Activated naive CD4-positive, alpha-beta T cell treated with anti-CD3 and anti-CD28 coated beads, Interleukin-2, amount 10 ng/mL, durations not matched to agents 7 days and 5 days (primary cell): ENCODE data around the gene CD180.

Experiments used
- CTCF ChIA-PET: fragments of 350-600 bp; sonication (Branson Sonifier 250); formaldehyde crosslinking; loops from one replicate; lab custom pipeline; 2021; ENCODE audit warnings: antibody characterized with exemption; lab: Charles Lee
- DNase-seq: peaks from one replicate; pipeline ENCODE4 v3.0.0-alpha.2; 2020
- H3K27ac Mint-ChIP-seq: one replicate; pipeline ENCODE4 v1.8.0; 2021; ENCODE audit warnings: mild to moderate bottlenecking, moderate library complexity, mixed read lengths
- H3K27me3 Mint-ChIP-seq: one replicate; pipeline ENCODE4 v1.8.0; 2021; ENCODE audit warnings: mild to moderate bottlenecking, mixed read lengths
- H3K36me3 Mint-ChIP-seq: one replicate; pipeline ENCODE4 v1.8.0; 2021; ENCODE audit warnings: mixed read lengths
- H3K4me1 Mint-ChIP-seq: one replicate; pipeline ENCODE4 v1.8.0; 2021; ENCODE audit warnings: mixed read lengths
- H3K4me3 Mint-ChIP-seq: one replicate; pipeline ENCODE4 v1.8.0; 2021; ENCODE audit warnings: mild to moderate bottlenecking, moderate library complexity, mixed read lengths
- H3K9me3 Mint-ChIP-seq: one replicate; pipeline ENCODE4 v1.8.0; 2021; ENCODE audit warnings: mixed read lengths

The CD180 gene

GRCh38 chr5:67154556-67155206 lies 41.9 kb downstream of the CD180 start:
- CTCF ChIA-PET, result interaction anchor here (2.6 to 6.3 kb wide), 3 partner anchors 11 to 60 kb away, joined by 14 to 97 read pairs (median 21); no protein-coding TSS in a partner anchor
- no peaks in the 10 kb centered on the region for H3K9me3 Mint-ChIP-seq
- H3K4me1 Mint-ChIP-seq, result peaks cover 33% of the 10 kb centered on the region
- no peak overlapping the region for H3K27ac Mint-ChIP-seq
- H3K36me3 Mint-ChIP-seq, result peaks cover 30% of the 10 kb centered on the region
- DNase-seq, result no peak
- H3K27me3 Mint-ChIP-seq, result no peaks in the 10 kb centered on the region
- no peak overlapping the region for H3K4me3 Mint-ChIP-seq

DNA sequence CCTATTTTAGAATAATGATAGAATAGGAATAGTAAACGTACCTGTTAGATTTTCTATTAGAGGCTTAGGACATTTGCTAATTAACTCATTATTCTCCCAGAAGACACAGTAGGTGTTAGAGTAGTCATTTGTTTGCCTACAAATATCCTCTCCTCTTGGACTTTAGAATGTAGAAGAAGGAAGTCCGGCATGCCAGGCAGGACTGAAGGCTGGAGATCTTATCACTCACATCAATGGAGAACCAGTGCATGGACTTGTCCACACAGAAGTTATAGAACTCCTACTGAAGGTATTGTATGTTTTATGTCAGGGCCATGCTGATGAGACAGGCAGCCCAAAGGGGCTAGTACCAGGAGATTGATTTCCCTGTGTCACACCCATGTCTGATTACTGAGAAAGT lies 43.3 kb downstream of the CD180 start:
- no peak overlapping the region for H3K27ac Mint-ChIP-seq

DNA sequence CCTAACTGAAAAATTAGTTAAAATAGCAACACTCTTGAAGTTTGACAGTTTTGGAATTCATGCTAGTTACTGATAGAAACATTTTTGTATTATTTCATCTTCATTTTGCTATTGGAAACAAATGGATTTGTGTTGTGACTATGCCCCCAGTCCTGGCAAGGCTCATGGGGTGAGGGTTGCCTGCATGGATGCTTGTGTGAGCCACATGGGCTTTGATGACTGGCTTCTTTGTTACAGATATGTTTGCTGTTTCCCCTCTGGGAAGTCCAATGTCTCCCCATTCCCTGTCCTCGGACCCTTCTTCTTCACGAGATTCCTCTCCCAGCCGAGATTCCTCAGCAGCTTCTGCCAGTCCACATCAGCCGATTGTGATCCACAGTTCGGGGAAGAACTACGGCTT lies 44.2 kb downstream of the CD180 start:
- no peaks in the 10 kb centered on the region for H3K9me3 Mint-ChIP-seq
- CTCF ChIA-PET, result interaction anchor here (0.8 to 1.0 kb wide), 2 partner anchors 36 to 57 kb away, joined by 3 read pairs; no protein-coding TSS in a partner anchor
- H3K4me1 Mint-ChIP-seq, result peaks cover 14% of the 10 kb centered on the region
- H3K36me3 Mint-ChIP-seq, result peaks cover 41% of the 10 kb centered on the region
- no peak overlapping the region for H3K27ac Mint-ChIP-seq
- DNase-seq, result no peak
- no peak overlapping the region for H3K4me3 Mint-ChIP-seq
- no peaks in the 10 kb centered on the region for H3K27me3 Mint-ChIP-seq

More for the DNA sequence above, 43.3 kb downstream of the CD180 start:
- Mint-ChIP-seq H3K27me3 (no peaks in the 10 kb centered on the region), H3K4me1 (peaks cover 22% of the 10 kb centered on the region), H3K36me3 (peaks cover 36% of the 10 kb centered on the region), H3K9me3 (no peaks in the 10 kb centered on the region), H3K4me3 (no peak overlapping the region)
- CTCF ChIA-PET, result no interaction called here
- no peak for DNase-seq

GRCh38 chr5:67149951-67150523 lies 46.6 kb downstream of the CD180 start:
- Mint-ChIP-seq H3K4me3 (no peak overlapping the region), H3K27me3 (no peaks in the 10 kb centered on the region), H3K27ac (no peak overlapping the region), H3K9me3 (no peaks in the 10 kb centered on the region), H3K4me1 (peaks cover 2% of the 10 kb centered on the region), H3K36me3 (peaks cover 50% of the 10 kb centered on the region)
- DNase-seq, result no peak
- CTCF ChIA-PET, result interaction anchor here (0.6 to 1.5 kb wide), 7 partner anchors 19 to 286 kb away, joined by 3 to 4 read pairs (median 3); no protein-coding TSS in a partner anchor

DNA sequence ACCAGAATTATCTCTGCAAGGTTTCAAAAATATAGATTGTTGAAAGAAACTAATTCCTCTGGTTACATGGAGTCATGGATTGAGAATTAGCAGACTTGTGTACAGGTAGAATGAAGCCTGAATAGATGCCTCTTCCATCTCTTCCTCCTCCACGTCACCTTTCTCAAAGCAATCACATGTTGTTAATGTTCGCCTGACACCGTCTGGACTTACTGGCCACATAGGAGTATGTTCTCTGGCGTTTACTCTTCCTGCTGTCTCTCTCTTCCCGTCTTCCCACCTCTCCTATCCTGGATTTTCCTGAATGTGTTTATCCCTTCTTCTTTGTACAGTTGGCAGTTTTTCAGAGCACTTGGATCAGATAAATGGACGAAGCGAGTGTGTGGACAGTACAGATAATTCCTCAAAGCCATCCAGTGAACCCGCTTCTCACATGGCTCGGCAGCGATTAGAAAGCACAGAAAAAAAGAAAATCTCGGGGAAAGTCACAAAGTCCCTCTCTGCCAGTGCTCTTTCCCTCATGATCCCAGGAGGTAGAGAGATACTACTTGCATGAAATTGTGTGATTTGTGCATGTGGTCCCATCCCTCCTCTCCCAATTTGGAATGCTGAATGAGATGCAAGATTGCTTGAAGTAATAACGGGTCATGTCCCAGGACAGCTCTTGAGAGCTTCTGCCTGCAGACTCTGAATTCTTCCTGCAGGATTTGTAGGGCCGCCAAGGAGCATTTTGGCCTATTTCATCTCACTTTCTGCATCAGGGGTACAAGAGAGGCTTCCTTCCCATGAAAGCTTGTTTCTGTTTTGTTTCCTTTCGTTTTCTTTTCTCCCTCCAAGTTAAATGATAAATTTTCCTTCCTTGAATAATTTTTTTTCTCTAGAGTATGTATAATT lies 47.3 kb downstream of the CD180 start:
- H3K27me3 Mint-ChIP-seq, result no peaks in the 10 kb centered on the region
- no peak overlapping the region for H3K4me3 Mint-ChIP-seq
- no peaks in the 10 kb centered on the region for H3K9me3 Mint-ChIP-seq
- CTCF ChIA-PET, result interaction anchor here (0.6 to 1.5 kb wide), 7 partner anchors 18 to 285 kb away, joined by 3 to 4 read pairs (median 3); no protein-coding TSS in a partner anchor
- peaks cover 50% of the 10 kb centered on the region for H3K36me3 Mint-ChIP-seq
- H3K27ac Mint-ChIP-seq, result no peak overlapping the region
- no peaks in the 10 kb centered on the region for H3K4me1 Mint-ChIP-seq
- no peak for DNase-seq

DNA sequence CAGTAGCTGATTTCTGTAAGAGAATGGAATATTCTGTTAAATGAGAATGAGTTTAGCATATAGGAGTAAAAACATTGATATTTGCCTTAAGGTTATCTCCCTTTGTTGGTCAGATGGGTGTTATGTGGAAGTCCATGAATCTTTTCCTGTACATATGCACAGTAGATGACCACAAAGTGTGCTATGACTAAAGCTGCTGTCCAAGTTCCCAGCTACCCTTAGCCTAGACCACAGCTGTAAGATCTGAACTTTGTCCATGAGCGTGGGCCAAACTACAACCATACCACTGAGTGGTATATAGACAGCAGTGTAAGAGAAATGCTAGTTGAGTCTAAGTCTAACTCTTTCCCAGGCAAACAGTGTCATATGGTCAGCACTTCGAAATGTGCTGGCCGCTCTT lies 48.8 kb downstream of the CD180 start:
- H3K36me3 Mint-ChIP-seq, result peaks cover 59% of the 10 kb centered on the region
- no peaks in the 10 kb centered on the region for H3K27me3 Mint-ChIP-seq
- no peaks in the 10 kb centered on the region for H3K9me3 Mint-ChIP-seq
- H3K27ac Mint-ChIP-seq, result no peak overlapping the region
- no peak for DNase-seq
- no peak overlapping the region for H3K4me3 Mint-ChIP-seq
- CTCF ChIA-PET, result interaction anchor here (0.9 to 1.4 kb wide), 3 partner anchors 9 to 19 kb away, joined by 3 to 4 read pairs (median 3); no protein-coding TSS in a partner anchor
- H3K4me1 Mint-ChIP-seq, result no peaks in the 10 kb centered on the region

- no peak overlapping the region for H3K27ac Mint-ChIP-seq
- no peak overlapping the region for H3K4me3 Mint-ChIP-seq
- no peaks in the 10 kb centered on the region for H3K27me3 Mint-ChIP-seq
- no peak for DNase-seq
- no peaks in the 10 kb centered on the region for H3K4me1 Mint-ChIP-seq
- no peaks in the 10 kb centered on the region for H3K9me3 Mint-ChIP-seq
- CTCF ChIA-PET, result interaction anchor here (0.8 to 1.3 kb wide), 3 partner anchors 10 to 160 kb away, joined by 3 to 4 read pairs (median 3); no protein-coding TSS in a partner anchor
- peaks cover 64% of the 10 kb centered on the region for H3K36me3 Mint-ChIP-seq
Observed at GRCh38 chr5:67146981-67147380, 49.6 kb downstream of the CD180 start.

DNA sequence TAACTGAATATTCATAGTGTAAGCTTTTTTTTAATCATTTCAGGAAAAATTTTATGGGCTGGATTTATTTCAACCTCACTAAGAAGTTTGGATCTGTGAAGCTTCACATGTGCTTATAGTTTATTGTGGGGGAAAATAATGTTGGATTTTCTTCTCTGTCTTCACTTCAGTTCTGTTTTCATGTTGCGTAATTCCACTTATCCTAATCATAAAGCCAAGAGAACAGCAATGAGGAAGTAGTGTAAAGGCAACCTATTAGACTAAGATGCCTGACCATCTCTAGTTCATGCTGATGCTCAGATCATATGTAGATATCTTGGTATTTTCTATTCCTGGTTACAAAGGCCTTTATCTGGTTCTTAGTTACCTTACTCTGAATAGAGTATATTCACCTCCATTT lies 50.0 kb downstream of the CD180 start:
- Mint-ChIP-seq H3K27ac (no peak overlapping the region), H3K36me3 (peaks cover 64% of the 10 kb centered on the region)
- no peak for DNase-seq

DNA sequence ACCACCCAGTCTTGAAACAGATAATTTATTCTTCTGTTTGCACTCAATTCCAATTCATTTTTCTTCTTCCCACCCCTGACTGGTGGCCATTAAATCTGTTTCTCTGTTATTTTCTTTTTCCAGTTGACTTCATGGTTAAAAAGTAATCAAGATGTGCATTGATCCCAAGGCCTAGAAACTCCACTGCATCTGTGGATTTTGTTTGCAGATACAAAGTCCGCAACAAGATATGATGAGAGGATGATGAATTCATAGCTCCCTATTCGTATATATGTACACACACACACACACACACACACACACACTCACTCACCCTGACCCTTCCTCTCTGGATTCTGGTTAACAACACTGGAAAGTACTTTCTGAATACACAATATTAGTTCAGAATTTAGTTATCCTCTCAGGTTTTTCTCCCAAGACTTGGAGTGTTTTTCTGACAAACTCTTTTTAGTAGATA lies 52.4 kb downstream of the CD180 start:
- DNase-seq, result no peak
- CTCF ChIA-PET, result no interaction called here
- Mint-ChIP-seq H3K4me1 (no peaks in the 10 kb centered on the region), H3K9me3 (no peaks in the 10 kb centered on the region), H3K4me3 (no peak overlapping the region), H3K36me3 (peaks cover 52% of the 10 kb centered on the region), H3K27ac (no peak overlapping the region), H3K27me3 (no peaks in the 10 kb centered on the region)

More for the DNA sequence above, 50.0 kb downstream of the CD180 start:
- no peaks in the 10 kb centered on the region for H3K9me3 Mint-ChIP-seq
- H3K27me3 Mint-ChIP-seq, result no peaks in the 10 kb centered on the region
- H3K4me3 Mint-ChIP-seq, result no peak overlapping the region
- no peaks in the 10 kb centered on the region for H3K4me1 Mint-ChIP-seq
- CTCF ChIA-PET, result interaction anchor here (0.8 to 1.3 kb wide), 2 partner anchors 10 to 159 kb away, joined by 3 to 4 read pairs; no protein-coding TSS in a partner anchor

DNA sequence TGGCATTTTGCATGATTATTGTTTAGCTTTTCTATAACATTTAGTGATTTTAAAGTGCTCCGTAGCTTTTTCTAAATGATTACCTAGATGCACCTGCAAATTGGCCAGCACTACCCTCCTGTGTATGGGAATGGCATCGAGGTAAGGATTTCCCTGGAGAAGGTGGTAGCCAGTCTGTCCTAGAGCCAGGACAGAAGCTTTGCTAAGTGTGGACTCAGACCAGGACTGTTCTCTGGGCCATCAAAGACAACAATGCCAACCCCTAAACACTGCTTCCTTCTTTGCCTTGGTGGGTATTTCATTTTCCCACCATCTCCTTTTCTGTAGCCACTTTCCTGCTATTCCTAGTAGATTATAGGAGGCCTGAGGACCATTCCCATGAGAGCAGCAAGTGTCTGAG lies 53.0 kb downstream of the CD180 start:
- H3K4me1 Mint-ChIP-seq, result no peaks in the 10 kb centered on the region
- H3K4me3 Mint-ChIP-seq, result no peak overlapping the region
- CTCF ChIA-PET, result no interaction called here
- H3K27ac Mint-ChIP-seq, result no peak overlapping the region
- no peaks in the 10 kb centered on the region for H3K9me3 Mint-ChIP-seq
- H3K27me3 Mint-ChIP-seq, result no peaks in the 10 kb centered on the region
- peaks cover 47% of the 10 kb centered on the region for H3K36me3 Mint-ChIP-seq
- DNase-seq, result no peak

DNA sequence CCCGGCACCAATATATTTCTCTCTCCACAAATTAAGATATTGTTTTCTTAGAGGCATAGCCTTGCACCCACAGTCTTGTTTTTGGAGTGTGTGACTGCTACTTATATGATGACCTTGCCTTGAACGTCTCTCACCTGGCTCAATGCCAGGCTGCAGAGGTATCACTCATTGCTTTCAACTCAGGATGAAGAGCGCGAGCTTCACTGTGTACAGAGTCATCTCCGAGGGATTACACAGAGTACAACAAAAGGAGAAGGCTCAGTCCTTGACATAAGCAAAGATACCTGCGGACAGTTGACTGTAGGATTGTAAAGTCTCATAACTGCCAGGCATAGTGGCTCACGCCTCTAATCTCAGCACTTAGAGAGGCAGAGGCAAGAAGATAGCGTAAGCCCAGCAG lies 53.8 kb downstream of the CD180 start:
- no peaks in the 10 kb centered on the region for H3K9me3 Mint-ChIP-seq
- no peak overlapping the region for H3K27ac Mint-ChIP-seq
- no peak for DNase-seq
- no peak overlapping the region for H3K4me3 Mint-ChIP-seq
- no peaks in the 10 kb centered on the region for H3K27me3 Mint-ChIP-seq
- CTCF ChIA-PET, result no interaction called here
- peaks cover 43% of the 10 kb centered on the region for H3K36me3 Mint-ChIP-seq
- H3K4me1 Mint-ChIP-seq, result no peaks in the 10 kb centered on the region

- H3K4me3 Mint-ChIP-seq, result no peak overlapping the region
- no peaks in the 10 kb centered on the region for H3K27me3 Mint-ChIP-seq
- no peaks in the 10 kb centered on the region for H3K4me1 Mint-ChIP-seq
- no peaks in the 10 kb centered on the region for H3K9me3 Mint-ChIP-seq
- DNase-seq, result no peak
- H3K27ac Mint-ChIP-seq, result no peak overlapping the region
- H3K36me3 Mint-ChIP-seq, result peaks cover 45% of the 10 kb centered on the region
- CTCF ChIA-PET, result no interaction called here
Observed at GRCh38 chr5:67141644-67142043, 55.0 kb downstream of the CD180 start.

GRCh38 chr5:67140413-67140812 lies 56.2 kb downstream of the CD180 start:
- Mint-ChIP-seq H3K27me3 (no peaks in the 10 kb centered on the region), H3K27ac (no peak overlapping the region), H3K4me1 (no peaks in the 10 kb centered on the region), H3K36me3 (peaks cover 43% of the 10 kb centered on the region), H3K9me3 (no peaks in the 10 kb centered on the region), H3K4me3 (no peak overlapping the region)
- no peak for DNase-seq
- CTCF ChIA-PET, result interaction anchor here (0.6 kb wide), 1 partner anchor 276 kb away, joined by 3 read pairs; no protein-coding TSS in a partner anchor

GRCh38 chr5:67139030-67139429 lies 57.6 kb downstream of the CD180 start:
- Mint-ChIP-seq H3K9me3 (no peaks in the 10 kb centered on the region), H3K4me3 (no peak overlapping the region), H3K27me3 (no peaks in the 10 kb centered on the region), H3K4me1 (no peaks in the 10 kb centered on the region), H3K27ac (no peak overlapping the region), H3K36me3 (peaks cover 37% of the 10 kb centered on the region)
- CTCF ChIA-PET, result interaction anchor here (0.8 kb wide), 1 partner anchor 104 kb away, joined by 3 read pairs; no protein-coding TSS in a partner anchor
- DNase-seq, result no peak
